Trophoblast cell (in vitro differentiated cells and primary cell): ENCODE data around the gene AJAP1.

ENCODE experiments used
- DNase-seq, 2 donors: peaks; one replicate each; pipeline ENCODE4 v3.0.0-alpha.2; 2016
- H2AFZ ChIP-seq: 2 replicates; pipeline ENCODE4 v1.6.1; 2013; ENCODE audit warnings: low read length, moderate library complexity, mild to moderate bottlenecking; ENCODE audit not compliant: insufficient read depth, poor library complexity
- H2AK5ac ChIP-seq: 2 replicates; pipeline ENCODE4 v1.6.1; 2013; ENCODE audit warnings: mild to moderate bottlenecking, low read length
- H2BK120ac ChIP-seq: 2 replicates; pipeline ENCODE4 v1.6.1; 2013; ENCODE audit warnings: low read length, mild to moderate bottlenecking, moderate library complexity; ENCODE audit not compliant: insufficient read depth, poor library complexity
- H2BK12ac ChIP-seq: 2 replicates; pipeline ENCODE4 v1.6.1; 2013; ENCODE audit warnings: mild to moderate bottlenecking, low read length, moderate library complexity
- H2BK5ac ChIP-seq: 2 replicates; pipeline ENCODE4 v1.6.1; 2013; ENCODE audit warnings: low read length, low read depth, moderate library complexity, mild to moderate bottlenecking; ENCODE audit not compliant: poor library complexity
- H3K14ac ChIP-seq: 2 replicates; pipeline ENCODE4 v1.6.1; 2013; ENCODE audit warnings: mild to moderate bottlenecking, low read length
- H3K18ac ChIP-seq: 2 replicates; pipeline ENCODE4 v1.6.1; 2013; ENCODE audit warnings: mild to moderate bottlenecking, low read length
- H3K23ac ChIP-seq: 2 replicates; pipeline ENCODE4 v1.6.1; 2013; ENCODE audit warnings: low read length
- H3K27ac ChIP-seq: 2 replicates; pipeline ENCODE4 v1.5.1; 2013; ENCODE audit warnings: low read depth, mild to moderate bottlenecking, inconsistent platforms, low read length, moderate library complexity
- H3K27me3 ChIP-seq: 2 replicates; pipeline ENCODE4 v1.6.1; 2013; ENCODE audit warnings: inconsistent platforms, mild to moderate bottlenecking, low read length, moderate library complexity; ENCODE audit not compliant: insufficient read depth
- H3K36me3 ChIP-seq, 2 experiments: 1 replicate in 1 of 2; 2 replicates in 1 of 2; pipeline ENCODE4 v1.6.1; 2013; ENCODE audit warnings: low read length in 2 of 2, mild to moderate bottlenecking in 2 of 2, moderate library complexity in 1 of 2; ENCODE audit not compliant: insufficient read depth in 2 of 2, control insufficient read depth in 1 of 2
- H3K4ac ChIP-seq: 2 replicates; pipeline ENCODE4 v1.6.1; 2013; ENCODE audit warnings: low read depth, mild to moderate bottlenecking, low read length, moderate library complexity
- H3K4me1 ChIP-seq, 2 experiments: 1 replicate in 1 of 2; 2 replicates in 1 of 2; pipeline ENCODE4 v1.6.1; 2013; ENCODE audit warnings: low read length in 2 of 2, mild to moderate bottlenecking in 2 of 2, moderate library complexity in 1 of 2; ENCODE audit not compliant: insufficient read depth in 2 of 2, control insufficient read depth in 1 of 2
- H3K4me2 ChIP-seq: 2 replicates; pipeline ENCODE4 v1.6.1; 2013; ENCODE audit warnings: inconsistent platforms, mild to moderate bottlenecking, low read length, moderate library complexity
- H3K4me3 ChIP-seq: 2 replicates; pipeline ENCODE4 v1.5.1; 2013; ENCODE audit warnings: mild to moderate bottlenecking, low read depth, low read length, inconsistent platforms
- H3K79me1 ChIP-seq: one replicate; pipeline ENCODE4 v1.6.1; 2013; ENCODE audit warnings: low read length
- H3K79me2 ChIP-seq: 2 replicates; pipeline ENCODE4 v1.6.1; 2013; ENCODE audit warnings: low read length, mild to moderate bottlenecking; ENCODE audit not compliant: control insufficient read depth, insufficient read depth, poor library complexity
- H3K9ac ChIP-seq: 2 replicates; pipeline ENCODE4 v1.6.1; 2013; ENCODE audit warnings: mild to moderate bottlenecking, low read length
- H3K9me3 ChIP-seq: 2 replicates; pipeline ENCODE4 v1.6.1; 2013; ENCODE audit warnings: low read depth, mild to moderate bottlenecking, control low read depth, inconsistent platforms, low read length; ENCODE audit not compliant: insufficient read depth
- H4K12ac ChIP-seq: 2 replicates; pipeline ENCODE4 v1.6.1; 2013; ENCODE audit warnings: low read depth, mild to moderate bottlenecking, low read length, moderate library complexity
- H4K8ac ChIP-seq: 2 replicates; pipeline ENCODE4 v1.6.1; 2013; ENCODE audit warnings: low read depth, mild to moderate bottlenecking, low read length, moderate library complexity
- H4K91ac ChIP-seq: one replicate; pipeline ENCODE4 v1.6.1; 2013; ENCODE audit warnings: low read depth, mild to moderate bottlenecking, low read length, moderate library complexity
- WGBS: extraction: QIAGEN DNeasy Blood & Tissue Kit; methylation state at CpG from one replicate; pipeline ENCODE4 v1.1.7; 2013; ENCODE audit warnings: missing lambda C conversion rate; ENCODE audit not compliant: insufficient read length, insufficient coverage; ENCODE audit errors: extremely low coverage; 5-methylcytosine and 5-hydroxymethylcytosine counted together

The AJAP1 gene

DNA sequence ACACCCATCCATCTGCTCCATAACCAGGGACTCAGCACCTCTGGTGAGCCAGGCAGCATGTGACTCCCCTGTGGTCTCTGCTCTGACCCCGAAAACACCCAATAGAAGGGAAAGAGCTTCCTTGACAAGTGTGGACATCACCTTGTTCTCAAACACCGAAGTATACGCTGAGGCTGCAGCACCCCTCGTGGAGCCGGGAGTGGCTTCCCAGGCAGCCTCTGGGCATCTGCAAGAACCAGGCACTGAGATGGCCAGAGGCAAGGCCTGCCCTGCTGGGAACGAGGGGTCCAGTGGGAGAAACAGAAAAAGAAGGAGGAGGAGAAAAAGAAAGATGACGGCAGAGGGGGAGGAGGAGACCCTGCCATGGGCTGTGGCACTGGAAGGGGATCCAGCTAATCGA is 18.2 kb upstream of the AJAP1 start:
- peaks cover 3 to 7% of the 10 kb centered on the region in 2 experiments for H3K4me1 ChIP-seq
- H3K4ac ChIP-seq, result no peak overlapping the region
- no peaks in the 10 kb centered on the region for H3K79me1 ChIP-seq
- no peak overlapping the region for H2AK5ac ChIP-seq
- H3K23ac ChIP-seq, result no peak overlapping the region
- no CpG with 5 or more reads among the region's 8 CpGs for WGBS
- no peak overlapping the region for H3K4me2 ChIP-seq
- no peak overlapping the region for H4K91ac ChIP-seq
- no peak overlapping the region for H3K9ac ChIP-seq
- no peak overlapping the region for H3K27ac ChIP-seq
- no peak overlapping the region for H4K8ac ChIP-seq
- no peak overlapping the region for H2BK5ac ChIP-seq
- no peaks in the 10 kb centered on the region for H3K36me3 ChIP-seq
- no peaks in the 10 kb centered on the region for H3K27me3 ChIP-seq
- H2BK120ac ChIP-seq, result no peak overlapping the region
- H3K79me2 ChIP-seq, result no peaks in the 10 kb centered on the region
- H2BK12ac ChIP-seq, result no peak overlapping the region
- H3K18ac ChIP-seq, result no peak overlapping the region
- no peak for DNase-seq
- H3K9me3 ChIP-seq, result no peaks in the 10 kb centered on the region
- H4K12ac ChIP-seq, result no peak overlapping the region
- H3K14ac ChIP-seq, result no peak overlapping the region
- no peak overlapping the region for H3K4me3 ChIP-seq
- H2AFZ ChIP-seq, result no peak overlapping the region

DNA sequence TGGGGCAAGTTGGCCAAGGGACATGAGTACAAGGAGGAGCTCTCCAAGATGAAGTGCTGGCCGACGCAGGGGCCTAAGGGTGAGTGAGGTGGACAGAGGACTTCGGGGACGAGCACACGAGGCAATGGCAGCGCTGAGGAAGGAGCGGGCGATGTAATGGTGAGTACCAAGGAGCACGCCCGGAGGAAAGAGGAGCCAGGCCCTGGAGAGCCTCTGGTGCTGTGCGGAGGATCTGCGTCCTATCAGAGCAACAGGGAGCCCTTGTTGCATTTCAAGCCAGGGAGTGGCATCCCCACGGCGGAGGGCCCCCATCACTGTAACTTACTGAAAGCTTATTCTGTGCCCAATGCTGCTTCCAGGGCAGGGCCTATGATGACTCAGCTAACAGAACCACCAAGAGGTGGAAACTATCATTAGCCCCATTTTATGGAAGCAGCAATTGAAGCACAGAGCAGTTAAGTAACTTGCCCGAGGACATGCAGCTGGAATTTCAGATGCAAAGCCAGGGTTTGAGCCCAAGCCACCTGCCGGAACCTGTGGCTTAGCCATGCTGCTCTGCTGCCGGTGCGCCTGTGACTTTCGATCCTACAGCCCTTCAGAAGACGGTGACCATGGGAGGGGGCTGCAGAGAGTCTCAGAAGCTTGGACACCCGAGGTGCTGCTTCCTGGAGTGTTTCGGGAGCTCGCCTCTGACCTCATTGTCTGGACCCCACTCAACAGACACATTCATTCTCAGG is 17.6 kb upstream of the AJAP1 start:
- no peak overlapping the region for H3K23ac ChIP-seq
- H3K27ac ChIP-seq, result no peak overlapping the region
- no peak overlapping the region for H3K4me3 ChIP-seq
- H2BK5ac ChIP-seq, result no peak overlapping the region
- no peaks in the 10 kb centered on the region for H3K36me3 ChIP-seq
- H2BK12ac ChIP-seq, result no peak overlapping the region
- no peak overlapping the region for H3K14ac ChIP-seq
- H3K9ac ChIP-seq, result no peak overlapping the region
- H2AK5ac ChIP-seq, result no peak overlapping the region
- no peak overlapping the region for H2BK120ac ChIP-seq
- H3K79me1 ChIP-seq, result no peaks in the 10 kb centered on the region
- H3K18ac ChIP-seq, result no peak overlapping the region
- no peaks in the 10 kb centered on the region for H3K9me3 ChIP-seq
- DNase-seq, result no peak
- no peak overlapping the region for H3K4me2 ChIP-seq
- H4K12ac ChIP-seq, result no peak overlapping the region
- no peaks in the 10 kb centered on the region for H3K79me2 ChIP-seq
- H3K27me3 ChIP-seq, result no peaks in the 10 kb centered on the region
- H4K91ac ChIP-seq, result no peak overlapping the region
- H3K4ac ChIP-seq, result no peak overlapping the region
- peaks cover 3 to 7% of the 10 kb centered on the region in 2 experiments for H3K4me1 ChIP-seq
- no CpG with 5 or more reads among the region's 23 CpGs for WGBS
- H4K8ac ChIP-seq, result no peak overlapping the region
- H2AFZ ChIP-seq, result no peak overlapping the region

DNA sequence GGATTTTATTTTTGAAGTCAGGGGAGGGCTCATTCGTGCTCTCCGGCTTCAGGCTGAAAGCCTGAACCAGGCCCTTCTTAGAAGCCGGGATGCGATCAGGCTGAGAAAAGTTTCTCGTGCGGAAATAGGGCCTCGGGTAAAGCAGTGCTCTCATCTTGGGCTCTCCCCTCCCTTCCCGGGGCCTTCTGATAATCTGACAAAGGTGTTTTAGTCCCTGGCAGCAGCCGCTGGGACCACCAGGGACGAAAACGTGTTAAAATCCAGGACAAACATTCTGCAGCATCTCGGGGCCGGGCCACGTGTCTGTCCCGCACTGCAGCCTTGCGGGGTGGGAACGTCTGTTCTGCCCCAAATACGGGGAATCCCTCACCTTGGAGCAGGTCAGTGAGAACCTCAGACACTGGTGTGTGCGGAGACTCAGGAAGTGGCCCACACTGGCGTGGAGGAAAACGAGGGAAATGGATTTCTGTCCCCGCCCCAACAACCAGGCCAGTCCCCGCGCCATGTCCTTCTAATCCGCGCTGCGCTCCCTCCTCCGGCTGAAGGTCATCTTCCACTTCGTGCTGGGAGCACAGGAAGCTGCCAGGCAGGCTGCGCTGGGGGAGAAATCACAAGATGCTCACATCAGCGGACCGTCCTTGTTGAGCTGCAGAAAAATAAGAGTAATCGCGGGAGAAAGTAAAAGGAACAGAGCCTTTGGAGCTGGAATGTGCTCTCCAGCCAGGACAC is 16.6 kb upstream of the AJAP1 start:
- H3K14ac ChIP-seq, result no peak overlapping the region
- no peak overlapping the region for H3K4me2 ChIP-seq
- no peak overlapping the region for H3K4ac ChIP-seq
- H3K4me3 ChIP-seq, result no peak overlapping the region
- no CpG with 5 or more reads among the region's 34 CpGs for WGBS
- no peak overlapping the region for H3K23ac ChIP-seq
- no peak overlapping the region for H4K8ac ChIP-seq
- no peaks in the 10 kb centered on the region for H3K79me1 ChIP-seq
- no peak overlapping the region for H2BK12ac ChIP-seq
- H3K36me3 ChIP-seq, result no peaks in the 10 kb centered on the region
- H2AFZ ChIP-seq, result no peak overlapping the region
- no peak overlapping the region for H4K91ac ChIP-seq
- no peaks in the 10 kb centered on the region for H3K79me2 ChIP-seq
- H3K4me1 ChIP-seq, result peaks cover 3 to 7% of the 10 kb centered on the region in 2 experiments
- no peak overlapping the region for H3K9ac ChIP-seq
- no peaks in the 10 kb centered on the region for H3K27me3 ChIP-seq
- H2BK120ac ChIP-seq, result no peak overlapping the region
- no peak overlapping the region for H2BK5ac ChIP-seq
- H4K12ac ChIP-seq, result no peak overlapping the region
- H3K27ac ChIP-seq, result no peak overlapping the region
- DNase-seq, result no peak
- no peak overlapping the region for H2AK5ac ChIP-seq
- H3K9me3 ChIP-seq, result no peaks in the 10 kb centered on the region
- no peak overlapping the region for H3K18ac ChIP-seq

DNA sequence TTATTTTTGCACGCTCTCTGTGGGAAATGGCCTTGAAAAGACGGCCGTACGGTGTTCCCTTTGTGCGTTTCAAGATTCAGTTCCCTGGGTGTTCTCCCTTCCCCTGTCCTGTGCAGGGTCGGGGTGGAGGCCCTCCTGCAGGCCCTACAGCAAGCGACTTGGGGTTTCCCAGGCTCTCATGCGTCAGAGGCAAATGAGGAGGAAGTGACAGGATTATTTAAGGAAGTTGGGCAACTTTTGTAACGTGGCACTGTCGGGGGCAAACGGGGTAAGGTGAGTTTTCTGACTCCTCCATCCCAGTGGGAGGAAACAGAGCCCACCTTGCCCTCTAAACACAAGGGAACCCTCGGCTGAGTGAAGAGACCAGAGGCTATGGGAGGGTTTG is 16.1 kb upstream of the AJAP1 start:
- no peaks in the 10 kb centered on the region for H3K27me3 ChIP-seq
- H4K12ac ChIP-seq, result no peak overlapping the region
- DNase-seq, result peak in 1 of 2 donors; percentile 4
- no peak overlapping the region for H3K27ac ChIP-seq
- no peaks in the 10 kb centered on the region for H3K79me2 ChIP-seq
- no peak overlapping the region for H4K8ac ChIP-seq
- H3K4me2 ChIP-seq, result no peak overlapping the region
- H3K36me3 ChIP-seq, result no peaks in the 10 kb centered on the region
- H3K23ac ChIP-seq, result no peak overlapping the region
- no peak overlapping the region for H3K14ac ChIP-seq
- no peaks in the 10 kb centered on the region for H3K79me1 ChIP-seq
- no peak overlapping the region for H2AK5ac ChIP-seq
- H3K18ac ChIP-seq, result no peak overlapping the region
- no peak overlapping the region for H3K4ac ChIP-seq
- no peak overlapping the region for H3K4me3 ChIP-seq
- no peak overlapping the region for H4K91ac ChIP-seq
- H3K4me1 ChIP-seq, result peaks cover 3 to 7% of the 10 kb centered on the region in 2 experiments
- WGBS, result no CpG with 5 or more reads among the region's 12 CpGs
- H3K9ac ChIP-seq, result no peak overlapping the region
- no peak overlapping the region for H2BK5ac ChIP-seq
- H3K9me3 ChIP-seq, result no peaks in the 10 kb centered on the region
- H2AFZ ChIP-seq, result no peak overlapping the region
- no peak overlapping the region for H2BK120ac ChIP-seq
- no peak overlapping the region for H2BK12ac ChIP-seq
